ENCODE results near the gene KIF2A.
A peak's percentile ranks its signal among the peaks of the same experiment; 100 is the strongest.

Gene KIF2A

GRCh38 chr5:62291829-62292228, 14.2 kb upstream of the KIF2A start:
- peak in 1 of 2 donors; percentile 61 for DNase-seq (ENCODE audit: low read depth in 2 of 2)

- no peak for DNase-seq (ENCODE audit: low read depth in 2 of 2)
Observed at GRCh38 chr5:62296998-62297397, 9.0 kb upstream of the KIF2A start.

GRCh38 chr5:62298118-62298517, 7.9 kb upstream of the KIF2A start:
- DNase-seq (ENCODE audit: low read depth in 2 of 2), result no peak

- no peak for DNase-seq (ENCODE audit: low read depth in 2 of 2)
Observed at GRCh38 chr5:62299101-62299500, 6.9 kb upstream of the KIF2A start.

GRCh38 chr5:62299600-62299999, 6.4 kb upstream of the KIF2A start:
- no peak for DNase-seq (ENCODE audit: low read depth in 2 of 2)

DNA sequence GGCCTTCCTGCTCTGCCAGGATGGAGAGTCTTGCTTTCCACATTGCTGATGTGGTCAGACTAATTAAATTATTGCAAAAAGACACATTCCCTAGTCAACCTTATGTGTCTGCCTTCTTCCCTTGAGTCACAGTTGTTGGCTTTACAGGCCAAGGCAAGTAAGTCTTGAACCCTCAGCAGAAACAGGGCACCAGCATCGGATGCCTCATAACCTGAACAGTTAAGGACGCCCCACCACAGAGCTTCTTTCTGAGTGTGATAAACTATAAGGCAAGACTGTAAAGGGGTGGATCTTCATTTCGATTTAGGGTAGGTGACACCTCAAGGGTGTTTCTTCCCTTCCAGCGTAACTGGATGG, 670 bp upstream of the KIF2A start:
- no peak for DNase-seq (ENCODE audit: low read depth in 2 of 2)

GRCh38 chr5:62306323-62306895, 403 bp downstream of the KIF2A start:
- DNase-seq (ENCODE audit: low read depth in 2 of 2), result peak; percentile 28 to 49

- peak; percentile 39 to 49 for DNase-seq (ENCODE audit: low read depth in 2 of 2)
Observed at GRCh38 chr5:62306896-62307689, 1.1 kb downstream of the KIF2A start.

GRCh38 chr5:62308439-62308838, 2.4 kb downstream of the KIF2A start:
- DNase-seq (ENCODE audit: low read depth in 2 of 2), result no peak

DNA sequence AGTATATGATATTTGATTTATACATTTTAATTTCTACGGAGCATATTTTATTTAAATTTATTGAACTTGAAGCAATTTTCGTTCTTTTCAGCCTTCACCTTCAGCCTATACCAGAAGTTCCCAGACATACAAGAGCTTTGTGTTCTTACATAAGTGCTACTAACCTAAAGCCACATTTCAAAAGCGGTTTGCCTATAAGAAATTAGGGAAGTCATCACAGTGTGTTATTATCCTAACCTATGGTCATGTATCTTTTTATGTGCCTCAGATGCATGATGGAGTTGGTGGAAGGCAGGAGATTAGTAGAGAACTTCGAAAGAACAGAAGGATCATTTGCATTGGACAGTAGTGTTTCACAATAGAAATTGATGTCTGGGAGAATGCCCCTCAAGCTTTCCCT, 3.1 kb downstream of the KIF2A start:
- DNase-seq (ENCODE audit: low read depth in 2 of 2), result no peak

- DNase-seq (ENCODE audit: low read depth in 2 of 2), result no peak
Observed at GRCh38 chr5:62310426-62311143, 4.6 kb downstream of the KIF2A start.

DNA sequence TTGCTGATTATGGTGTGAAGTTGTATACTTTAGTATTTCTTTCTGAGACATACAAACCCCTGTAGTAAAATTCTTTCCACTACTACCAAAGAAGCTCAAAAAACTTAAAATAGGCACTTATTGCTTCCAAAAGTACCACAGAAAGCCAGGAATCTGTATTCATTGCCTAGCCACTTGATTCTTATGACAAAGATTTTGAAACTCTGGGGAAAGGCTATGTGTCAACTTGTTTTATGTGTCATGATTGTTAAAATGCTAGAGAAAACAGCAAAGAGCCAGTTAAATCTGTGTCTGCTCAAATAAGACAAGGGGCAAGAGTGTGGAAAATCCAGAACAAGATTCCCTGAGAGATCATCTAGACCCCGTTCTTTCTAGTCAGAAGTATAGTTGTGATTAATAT, 6.0 kb downstream of the KIF2A start:
- no peak for DNase-seq (ENCODE audit: low read depth in 2 of 2)

DNA sequence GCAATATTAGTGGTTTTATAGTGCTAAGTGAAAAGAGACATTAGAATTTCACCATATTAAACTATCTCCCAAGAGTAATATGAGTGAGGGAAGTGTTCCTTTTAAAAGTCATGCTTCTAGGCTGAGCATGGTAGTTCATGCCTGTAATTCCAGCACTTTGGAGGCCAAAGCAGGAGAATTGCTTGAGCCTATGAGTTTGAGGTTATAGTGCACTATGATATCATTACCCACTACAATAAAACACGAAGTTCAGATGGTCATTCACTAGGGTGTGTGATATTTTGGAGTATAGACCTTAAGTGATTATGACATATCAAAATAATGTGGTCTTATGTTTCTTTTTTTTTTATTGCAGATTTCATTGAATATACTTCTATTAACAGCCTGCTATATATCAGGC, 6.7 kb downstream of the KIF2A start:
- DNase-seq (ENCODE audit: low read depth in 2 of 2), result no peak

- no peak for DNase-seq (ENCODE audit: low read depth in 2 of 2)
Observed at GRCh38 chr5:62314213-62314830, 8.3 kb downstream of the KIF2A start.

- no peak for DNase-seq (ENCODE audit: low read depth in 2 of 2)
Observed at GRCh38 chr5:62315376-62316175, 9.6 kb downstream of the KIF2A start.

DNA sequence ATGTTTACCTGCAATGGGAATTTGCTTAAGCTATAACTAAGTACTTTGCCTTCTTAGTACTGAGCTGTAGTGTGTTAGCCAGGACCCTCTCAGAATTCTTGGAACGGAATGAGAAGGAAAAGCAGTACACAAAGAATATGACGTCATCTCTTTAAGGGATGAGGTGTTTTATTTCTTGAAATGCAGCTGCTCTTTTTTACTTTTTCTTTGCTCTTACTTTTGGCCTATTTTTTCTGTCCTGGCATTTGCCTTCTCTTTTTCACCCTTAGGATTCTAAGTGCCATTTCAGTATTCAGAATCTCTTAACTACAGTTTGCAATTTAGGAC, 10.1 kb downstream of the KIF2A start:
- no peak for DNase-seq (ENCODE audit: low read depth in 2 of 2)

GRCh38 chr5:62317810-62318209, 11.8 kb downstream of the KIF2A start:
- DNase-seq (ENCODE audit: low read depth in 2 of 2), result no peak

DNA sequence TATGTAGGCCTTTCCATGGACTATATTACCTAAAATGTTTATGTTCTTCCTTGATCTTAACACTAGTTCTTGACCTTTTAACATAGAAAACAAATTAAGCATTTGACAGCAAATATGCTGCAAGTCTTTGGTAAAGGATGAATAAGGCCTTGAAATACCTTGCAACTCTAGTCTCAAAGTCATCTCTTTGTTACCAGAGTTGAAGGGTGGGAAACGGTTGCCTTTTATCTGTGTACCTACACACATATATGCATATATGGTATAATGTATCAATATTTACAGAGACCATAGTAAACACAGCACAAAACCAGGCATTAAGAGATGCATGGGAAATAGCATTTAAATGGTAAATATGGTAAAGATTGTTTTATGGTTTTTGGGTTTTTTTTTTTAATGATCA, 16.5 kb downstream of the KIF2A start:
- no peak for DNase-seq (ENCODE audit: low read depth in 2 of 2)

DNA sequence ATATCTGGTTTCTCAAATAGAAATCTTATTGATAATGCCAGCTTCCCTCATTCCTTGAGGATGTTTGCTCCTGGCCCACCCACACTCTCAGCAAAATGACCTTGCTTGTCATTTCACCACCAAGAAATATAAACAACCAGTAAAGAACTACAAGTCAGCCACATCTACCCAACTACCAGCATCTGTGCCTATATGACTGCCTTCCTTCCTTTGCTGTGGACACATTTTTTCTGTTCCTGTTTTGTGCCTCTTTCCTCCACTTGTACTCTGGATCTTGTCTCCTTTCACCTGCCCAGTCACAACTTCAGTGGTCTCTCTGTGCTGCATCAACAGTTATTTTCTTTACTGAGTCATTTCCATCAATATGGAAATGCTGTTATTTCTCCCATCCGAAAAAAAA, 20.3 kb downstream of the KIF2A start:
- DNase-seq (ENCODE audit: low read depth in 2 of 2), result no peak

DNA sequence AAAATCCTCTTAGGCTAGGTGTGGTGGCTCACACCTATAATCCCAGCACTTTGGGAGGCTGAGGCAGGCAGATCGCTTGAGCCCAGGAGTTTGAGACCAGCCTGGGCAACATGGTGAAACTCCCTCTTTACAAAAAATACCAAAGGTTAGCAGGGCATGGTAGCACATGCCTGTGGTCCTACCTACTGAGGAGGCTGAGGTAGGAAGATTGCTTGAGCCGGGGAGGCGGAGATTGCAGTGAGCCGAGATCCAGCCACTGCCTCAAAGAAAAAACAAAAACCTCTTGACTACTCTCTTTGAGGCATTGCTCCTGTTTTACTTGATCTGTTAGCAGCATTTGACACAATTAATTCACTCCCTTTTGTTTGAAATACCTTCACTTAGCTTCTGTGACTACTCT, 20.7 kb downstream of the KIF2A start:
- no peak for DNase-seq (ENCODE audit: low read depth in 2 of 2)

- DNase-seq (ENCODE audit: low read depth in 2 of 2), result no peak
Observed at GRCh38 chr5:62327138-62328053, 21.4 kb downstream of the KIF2A start.
